Fibroblast of the aortic adventitia (primary cell): ENCODE measurements around the gene DCAF15. TPM values are rescaled to one million over a fixed set of nuclear protein-coding genes. Genes with fewer than 3 reads are reported as not detected.

Experiments used
- DNase-seq: peaks from one replicate; pipeline ENCODE4 v3.0.0-alpha.2; 2010; ENCODE audit warnings: low read depth
- H3K4me3 ChIP-seq: 2 replicates; pipeline ENCODE4 v1.5.1; 2011; ENCODE audit warnings: low read depth, mild to moderate bottlenecking, control low read depth, low read length, moderate library complexity
- CTCF ChIP-seq: IDR thresholded peaks from 2 replicates; pipeline ENCODE4 v1.5.1; 2011; ENCODE audit warnings: mild to moderate bottlenecking, low read length, control low read depth, inconsistent platforms; ENCODE audit not compliant: insufficient read depth
- total RNA-seq: library from RNA; depleted of rRNA; stranded (reverse); fragments of >200 nt; gene quantifications from 2 replicates; pipeline ENCODE4 v1.2.3, GENCODE V29; 2012; ENCODE audit warnings: low replicate concordance

The DCAF15 gene
- total RNA-seq, 1 donor, result 12.7 TPM

- no peak overlapping the region for H3K4me3 ChIP-seq
- TF ChIP-seq CTCF, result no peak
- peak; percentile 60 for DNase-seq
Measured at GRCh38 chr19:13995017-13995728, 42.9 kb downstream of the DCAF15 start.

GRCh38 chr19:13995878-13996765 lies 43.8 kb downstream of the DCAF15 start:
- TF ChIP-seq CTCF, result no peak
- no peak for DNase-seq
- no peak overlapping the region for H3K4me3 ChIP-seq

GRCh38 chr19:13996928-13997630 lies 44.8 kb downstream of the DCAF15 start:
- TF ChIP-seq CTCF, result no peak
- no peak overlapping the region for H3K4me3 ChIP-seq
- DNase-seq, result no peak

GRCh38 chr19:13997631-13997962 lies 45.3 kb downstream of the DCAF15 start:
- H3K4me3 ChIP-seq, result no peak overlapping the region
- DNase-seq, result no peak
- TF ChIP-seq CTCF, result no peak

- DNase-seq, result no peak
- TF ChIP-seq CTCF, result no peak
- no peak overlapping the region for H3K4me3 ChIP-seq
Measured at GRCh38 chr19:13998426-13998825, 46.1 kb downstream of the DCAF15 start.

GRCh38 chr19:13999085-13999484 lies 46.8 kb downstream of the DCAF15 start:
- DNase-seq, result no peak
- no peak for TF ChIP-seq CTCF
- H3K4me3 ChIP-seq, result no peak overlapping the region
